Measurements from ENCODE around the gene HK3. TPM values are rescaled to one million over a fixed set of nuclear protein-coding genes. Genes with fewer than 3 reads are reported as not detected.

HK3 gene
- total RNA-seq, 1 donor, result not detected

GRCh38 chr5:176835918-176836317 is 63.2 kb downstream of the HK3 start:
- no peak overlapping the region for H3K4me3 ChIP-seq (ENCODE audit: low read depth, low read length)
- DNase-seq (ENCODE audit: low read depth), result no peak

DNA sequence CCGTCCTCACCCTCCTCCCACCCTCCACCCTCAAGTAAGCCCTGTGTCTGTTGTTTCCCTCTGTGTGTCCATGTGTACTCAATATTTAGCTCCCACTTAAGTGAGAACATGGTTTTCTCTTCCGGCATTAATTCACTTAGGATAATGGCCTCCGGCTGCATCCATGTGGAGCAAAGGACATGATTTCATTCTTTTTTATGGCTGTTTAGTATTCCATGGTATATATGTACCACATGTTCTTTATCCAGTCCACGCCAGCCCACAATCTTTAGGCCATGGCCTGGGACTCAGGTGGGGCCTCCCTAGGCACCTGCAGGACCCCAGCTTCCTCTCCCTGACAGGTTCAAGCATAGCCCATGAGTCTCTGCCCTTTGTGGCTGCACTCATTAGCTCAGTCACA is 65.9 kb downstream of the HK3 start:
- no peak for DNase-seq (ENCODE audit: low read depth)
- TF ChIP-seq CTCF (IDR thresholded peaks at IDR 0.05; ENCODE audit: insufficient read depth, low read depth, low read length), result no peak
- no peak overlapping the region for H3K4me3 ChIP-seq (ENCODE audit: low read depth, low read length)

More at GRCh38 chr5:176835918-176836317, 63.2 kb downstream of the HK3 start:
- no peak for TF ChIP-seq CTCF (IDR thresholded peaks at IDR 0.05; ENCODE audit: insufficient read depth, low read depth, low read length)

- no peak overlapping the region for H3K4me3 ChIP-seq (ENCODE audit: low read depth, low read length)
- TF ChIP-seq CTCF (IDR thresholded peaks at IDR 0.05; ENCODE audit: insufficient read depth, low read depth, low read length), result no peak
These were observed 67.0 kb downstream of the HK3 start for GRCh38 chr5:176832162-176832561.

GRCh38 chr5:176831425-176831824 is 67.7 kb downstream of the HK3 start:
- no peak for TF ChIP-seq CTCF (IDR thresholded peaks at IDR 0.05; ENCODE audit: insufficient read depth, low read depth, low read length)
- DNase-seq (ENCODE audit: low read depth), result no peak
- no peak overlapping the region for H3K4me3 ChIP-seq (ENCODE audit: low read depth, low read length)

More at GRCh38 chr5:176832162-176832561, 67.0 kb downstream of the HK3 start:
- no peak for DNase-seq (ENCODE audit: low read depth)

- H3K4me3 ChIP-seq (ENCODE audit: low read depth, low read length), result no peak overlapping the region
- no peak for TF ChIP-seq CTCF (IDR thresholded peaks at IDR 0.05; ENCODE audit: insufficient read depth, low read depth, low read length)
- no peak for DNase-seq (ENCODE audit: low read depth)
These were observed 68.1 kb downstream of the HK3 start for GRCh38 chr5:176830995-176831423.

Other genes starting within 250 kb of the HK3 start
- gene UNC5A, start 88.8 kb downstream of the HK3 start, total RNA-seq, result not detected in 2 replicates
- 59.2 and 63.1 TPM in 2 replicates for gene UIMC1, start 107.4 kb upstream of the HK3 start, total RNA-seq
- 20.3 and 20.6 TPM in 2 replicates for gene ZNF346, start 123.3 kb upstream of the HK3 start, total RNA-seq
- gene FGFR4, start 187.6 kb upstream of the HK3 start, total RNA-seq, result 0.64 and 1.3 TPM in 2 replicates
- 59.3 and 70.0 TPM in 2 replicates for gene NSD1, start 234.4 kb upstream of the HK3 start, total RNA-seq

Data from fibroblast of villous mesenchyme (primary cell).